SH-SY5Y (cell line): Measurements from ENCODE around the gene WFDC1.

ENCODE experiments used
- GATA2 ChIP-seq: IDR thresholded peaks from 2 replicates; pipeline ENCODE4 v1.6.1; 2011; ENCODE audit warnings: mild to moderate bottlenecking, low read depth, low read length
- GATA3 ChIP-seq: IDR thresholded peaks from 2 replicates; pipeline ENCODE4 v1.6.1; 2011; ENCODE audit warnings: low read depth, mild to moderate bottlenecking, low read length, moderate library complexity

GRCh38 chr16:84321932-84322331, 27.3 kb downstream of the WFDC1 start:
- no peak for TF ChIP-seq GATA2
- TF ChIP-seq GATA3 = no peak
